Measurements from ENCODE around the gene SCARB1.

DNA sequence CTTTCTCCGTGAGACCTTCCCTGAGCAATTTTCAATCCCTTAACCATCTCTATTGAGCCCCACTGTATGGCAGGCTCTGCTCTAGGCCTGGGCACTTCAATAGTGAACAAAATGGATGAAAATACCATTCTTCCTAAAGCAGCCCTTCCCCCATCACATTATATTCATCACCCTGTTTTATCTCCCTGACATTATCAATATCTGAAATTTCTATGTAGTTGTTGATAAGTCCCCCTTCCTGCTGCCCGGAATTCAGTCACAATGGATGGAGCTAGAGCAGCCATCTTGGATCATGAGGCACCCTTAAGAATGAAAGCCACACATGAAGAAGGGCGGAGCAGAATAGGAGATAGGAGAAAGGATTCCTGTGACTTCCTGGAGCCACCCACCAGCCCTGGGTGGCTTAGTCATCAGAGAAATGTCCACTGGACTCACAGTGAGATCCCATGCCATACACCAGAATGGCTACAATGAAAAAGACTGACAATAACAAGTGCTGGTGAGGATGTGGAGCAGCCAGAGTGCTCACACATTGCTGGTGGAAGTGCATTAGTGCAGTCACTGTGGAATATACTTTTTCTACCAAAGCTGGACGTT is 33.9 kb downstream of the SCARB1 start:
- no peak for TF ChIP-seq EZH2 (optimal IDR thresholded peaks at IDR 0.05; ENCODE audit: low read depth, low read length)
- TF ChIP-seq, protein P1, sequence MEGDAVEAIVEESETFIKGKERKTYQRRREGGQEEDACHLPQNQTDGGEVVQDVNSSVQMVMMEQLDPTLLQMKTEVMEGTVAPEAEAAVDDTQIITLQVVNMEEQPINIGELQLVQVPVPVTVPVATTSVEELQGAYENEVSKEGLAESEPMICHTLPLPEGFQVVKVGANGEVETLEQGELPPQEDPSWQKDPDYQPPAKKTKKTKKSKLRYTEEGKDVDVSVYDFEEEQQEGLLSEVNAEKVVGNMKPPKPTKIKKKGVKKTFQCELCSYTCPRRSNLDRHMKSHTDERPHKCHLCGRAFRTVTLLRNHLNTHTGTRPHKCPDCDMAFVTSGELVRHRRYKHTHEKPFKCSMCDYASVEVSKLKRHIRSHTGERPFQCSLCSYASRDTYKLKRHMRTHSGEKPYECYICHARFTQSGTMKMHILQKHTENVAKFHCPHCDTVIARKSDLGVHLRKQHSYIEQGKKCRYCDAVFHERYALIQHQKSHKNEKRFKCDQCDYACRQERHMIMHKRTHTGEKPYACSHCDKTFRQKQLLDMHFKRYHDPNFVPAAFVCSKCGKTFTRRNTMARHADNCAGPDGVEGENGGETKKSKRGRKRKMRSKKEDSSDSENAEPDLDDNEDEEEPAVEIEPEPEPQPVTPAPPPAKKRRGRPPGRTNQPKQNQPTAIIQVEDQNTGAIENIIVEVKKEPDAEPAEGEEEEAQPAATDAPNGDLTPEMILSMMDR (IDR thresholded peaks at IDR 0.05; ENCODE audit: low read length), result no peak
- TF ChIP-seq EZH2phosphoT487 (IDR thresholded peaks at IDR 0.05; ENCODE audit: low read length), result no peak
